CD4-positive, alpha-beta T cell (primary cell): ENCODE data around the gene ZBTB48. TPM values are rescaled to one million over a fixed set of nuclear protein-coding genes. Genes with fewer than 3 reads are reported as not detected.

ENCODE experiments used
- ATAC-seq: fragments of 200-7000 bp; cut with Tn5 transposase; one replicate; pipeline ENCODE4 v1.10.0; 2022; ENCODE audit warnings: mild to moderate bottlenecking; ENCODE audit not compliant: poor library complexity
- CTCF ChIA-PET: fragments of 350-600 bp; sonication (Branson Sonifier 250); formaldehyde crosslinking; loops from one replicate; lab custom pipeline; 2021; ENCODE audit warnings: antibody characterized with exemption, inconsistent platforms; lab: Charles Lee
- POLR2A ChIA-PET: fragments of 350-600 bp; sonication (Branson Sonifier 250); formaldehyde crosslinking; loops from one replicate; lab custom pipeline; 2021; ENCODE audit warnings: antibody characterized with exemption, inconsistent platforms; lab: Charles Lee
- DNase-seq, 14 experiments: peaks; one replicate each; pipeline ENCODE4 v3.0.0-alpha.2; 2013 to 2020; ENCODE audit warnings: mixed read lengths in 2 of 14
- H3K27ac ChIP-seq, 2 donors: one replicate each; pipeline versions ENCODE4 v1.5.1 to v1.7.0; 2013; ENCODE audit warnings: low read length in 2 of 2, low read depth in 1 of 2, mild to moderate bottlenecking in 1 of 2
- H3K27me3 ChIP-seq, 2 experiments: 1 replicate in 1 of 2; 2 replicates in 1 of 2; pipeline versions ENCODE4 v1.6.1 to v1.7.0; 2013; ENCODE audit warnings: low read length in 2 of 2, control low read depth in 1 of 2, mild to moderate bottlenecking in 1 of 2, moderate library complexity in 1 of 2; ENCODE audit not compliant: insufficient read depth in 2 of 2, control insufficient read depth in 1 of 2
- H3K36me3 ChIP-seq: one replicate; pipeline ENCODE4 v1.6.1; 2013; ENCODE audit warnings: low read length, control low read depth; ENCODE audit not compliant: insufficient read depth
- H3K4me1 ChIP-seq: one replicate; pipeline ENCODE4 v1.6.1; 2013; ENCODE audit warnings: low read length, control low read depth; ENCODE audit not compliant: insufficient read depth
- H3K4me3 ChIP-seq: one replicate; pipeline ENCODE4 v1.5.1; 2013; ENCODE audit warnings: mild to moderate bottlenecking, low read length, moderate library complexity
- H3K9me3 ChIP-seq, 2 experiments: 1 replicate in 1 of 2; 2 replicates in 1 of 2; pipeline versions ENCODE4 v1.6.1 to v1.7.0; 2013; ENCODE audit warnings: low read length in 2 of 2, mild to moderate bottlenecking in 2 of 2, control low read depth in 1 of 2, moderate library complexity in 1 of 2; ENCODE audit not compliant: control insufficient read depth in 1 of 2, insufficient read depth in 1 of 2
- H3K27ac Mint-ChIP-seq: one replicate; pipeline ENCODE4 v1.8.0; 2020; ENCODE audit warnings: mixed read lengths
- H3K27me3 Mint-ChIP-seq: one replicate; pipeline ENCODE4 v1.8.0; 2021; ENCODE audit warnings: mixed read lengths
- H3K36me3 Mint-ChIP-seq: one replicate; pipeline ENCODE4 v1.8.0; 2021; ENCODE audit warnings: low read depth, mixed read lengths
- H3K4me1 Mint-ChIP-seq: one replicate; pipeline ENCODE4 v1.8.0; 2021; ENCODE audit warnings: low read depth, mixed read lengths
- H3K4me3 Mint-ChIP-seq: one replicate; pipeline ENCODE4 v1.8.0; 2020; ENCODE audit warnings: mild to moderate bottlenecking, mixed read lengths
- H3K9me3 Mint-ChIP-seq: one replicate; pipeline ENCODE4 v1.8.0; 2020; ENCODE audit warnings: mixed read lengths
- CTCF ChIP-seq: fragments of 200-600 bp; IDR thresholded peaks from one replicate; pipeline ENCODE4 v1.8.0; 2022; ENCODE audit warnings: antibody characterized with exemption, mild to moderate bottlenecking
- intact Hi-C, 2 experiments: fragments of 100-400 bp; cut with DNase I in 1 of 2; cut with micrococcal nuclease in 1 of 2; formaldehyde crosslinking; loops; one replicate each; pipeline versions ENCODE4 v1.15.1 to v1.9.0; 2023 to 2025; cut with DNase I, micrococcal nuclease
- total RNA-seq, 174 experiments: library from RNA in 2 of 174; stranded (reverse) in 2 of 174; gene quantifications; one replicate each; pipeline ENCODE4 v1.2.3 and lab custom pipeline; 2021 to 2026

ZBTB48 gene
- total RNA-seq, 2 experiments from 2014 or later, result 31.4 to 31.7 TPM

- ChIA-PET CTCF (interaction anchor here (0.6 to 2.3 kb wide), 5 partner anchors 8 to 50 kb away, joined by 3 to 8 read pairs (median 3); partner anchors contain the start of gene NOL9), POLR2A (interaction anchor here (1.1 to 6.3 kb wide), 11 partner anchors 8 to 210 kb away, joined by 4 to 139 read pairs (median 20); partner anchors contain the start of genes ACOT7, CAMTA1, NOL9 and PHF13)
- H3K27ac Mint-ChIP-seq, result peak overlapping the region; percentile 100
- Histone ChIP-seq H3K36me3 (peaks cover under 1% of the 10 kb centered on the region), H3K27me3 (no peaks in the 10 kb centered on the region), H3K9me3 (no peaks in the 10 kb centered on the region), H3K4me3 (peak overlapping the region; percentile 95), H3K27ac (peak overlapping the region; percentile 80 to 95), H3K4me1 (peaks cover 43% of the 10 kb centered on the region)
- no peak for TF ChIP-seq CTCF
- peaks cover 35% of the 10 kb centered on the region for H3K4me1 Mint-ChIP-seq
- peak in 6 of 14 experiments; percentile 16 to 51 (median 26) for DNase-seq
- no peak for ATAC-seq
- peak overlapping the region; percentile 93 for H3K4me3 Mint-ChIP-seq
- no peaks in the 10 kb centered on the region for H3K27me3 Mint-ChIP-seq
- no peaks in the 10 kb centered on the region for H3K9me3 Mint-ChIP-seq
- intact Hi-C loops, result loop anchor here (1.0 to 10.0 kb wide), 7 partner anchors 9 to 97 kb away; partner anchors contain the start of genes PHF13 (in 2 of the 2), DNAJC11 (in 1 of the 2), NOL9 (in 1 of the 2) and TAS1R1 (in 1 of the 2)
- H3K36me3 Mint-ChIP-seq, result peaks cover 32% of the 10 kb centered on the region
Measured at GRCh38 chr1:6603915-6604558, 24.2 kb downstream of the ZBTB48 start.

- intact Hi-C loops, result loop anchor here (1.0 kb wide), 2 partner anchors 10 to 12 kb away; no protein-coding TSS in a partner anchor
- Histone ChIP-seq H3K27ac (peak overlapping the region; percentile 32 to 50), H3K36me3 (no peaks in the 10 kb centered on the region), H3K9me3 (no peaks in the 10 kb centered on the region), H3K4me1 (peaks cover 18% of the 10 kb centered on the region), H3K4me3 (peak overlapping the region; percentile 65), H3K27me3 (no peaks in the 10 kb centered on the region)
- Mint-ChIP-seq H3K9me3 (no peaks in the 10 kb centered on the region), H3K36me3 (peaks cover 14% of the 10 kb centered on the region), H3K27ac (peak overlapping the region; percentile 90), H3K4me1 (peaks cover 26% of the 10 kb centered on the region), H3K4me3 (peak overlapping the region; percentile 98), H3K27me3 (no peaks in the 10 kb centered on the region)
- ChIA-PET CTCF (interaction anchor here (0.8 to 1.7 kb wide), 2 partner anchors 9 to 58 kb away, joined by 3 to 8 read pairs; partner anchors contain the start of genes KLHL21 and NOL9), POLR2A (interaction anchor here (1.3 to 2.6 kb wide), 4 partner anchors 10 to 13 kb away, joined by 3 to 59 read pairs (median 14); partner anchors contain the start of genes KLHL21 and THAP3)
- DNase-seq, result peak in 1 of 14 experiments; percentile 19
- no peak for TF ChIP-seq CTCF
- ATAC-seq, result peak; percentile 30
Measured at GRCh38 chr1:6612641-6613360, 33.0 kb downstream of the ZBTB48 start.

GRCh38 chr1:6613361-6614018, 33.7 kb downstream of the ZBTB48 start, which contains the start of gene PHF13:
Gene PHF13 (plus strand): TSS chr1:6613731. CDS start chr1:6614067, 336 bp downstream.
- peak; percentile 94 for ATAC-seq
- Histone ChIP-seq H3K4me3 (peak within 1 kb of the TSS; percentile 65), H3K4me1 (peaks cover 18% of the 10 kb centered on the region), H3K27me3 (no peaks in the 10 kb centered on the region), H3K9me3 (no peaks in the 10 kb centered on the region), H3K36me3 (peaks cover 4% of the 10 kb centered on the region), H3K27ac (peak within 1 kb of the TSS; percentile 32 to 50)
- Mint-ChIP-seq H3K4me3 (peak within 1 kb of the TSS; percentile 98), H3K27ac (peak within 1 kb of the TSS; percentile 90), H3K9me3 (no peaks in the 10 kb centered on the region), H3K36me3 (peaks cover 14% of the 10 kb centered on the region), H3K27me3 (no peaks in the 10 kb centered on the region), H3K4me1 (peaks cover 26% of the 10 kb centered on the region)
- CTCF ChIA-PET, result interaction anchor here (0.8 kb wide), 2 partner anchors 10 to 59 kb away, joined by 3 read pairs; partner anchors contain the start of gene NOL9
- DNase-seq, result peak; percentile 97 to 100 (median 99)
- intact Hi-C loops, result loop anchor here (1.0 kb wide), 2 partner anchors 10 to 12 kb away; no protein-coding TSS in a partner anchor
- no peak for TF ChIP-seq CTCF
- POLR2A ChIA-PET, result interaction anchor here (1.1 to 1.3 kb wide), 3 partner anchors 10 to 34 kb away, joined by 7 to 20 read pairs (median 7); partner anchors contain the start of genes KLHL21 and ZBTB48
